ENCODE data around the gene PRMT6. TPM values are rescaled to one million over a fixed set of nuclear protein-coding genes. Genes with fewer than 3 reads are reported as not detected.

PRMT6 gene
- total and polyA plus RNA-seq, 2 of the 4 experiments (the other 2 are of a cell fraction) = 12.5 to 15.4 TPM

DNA sequence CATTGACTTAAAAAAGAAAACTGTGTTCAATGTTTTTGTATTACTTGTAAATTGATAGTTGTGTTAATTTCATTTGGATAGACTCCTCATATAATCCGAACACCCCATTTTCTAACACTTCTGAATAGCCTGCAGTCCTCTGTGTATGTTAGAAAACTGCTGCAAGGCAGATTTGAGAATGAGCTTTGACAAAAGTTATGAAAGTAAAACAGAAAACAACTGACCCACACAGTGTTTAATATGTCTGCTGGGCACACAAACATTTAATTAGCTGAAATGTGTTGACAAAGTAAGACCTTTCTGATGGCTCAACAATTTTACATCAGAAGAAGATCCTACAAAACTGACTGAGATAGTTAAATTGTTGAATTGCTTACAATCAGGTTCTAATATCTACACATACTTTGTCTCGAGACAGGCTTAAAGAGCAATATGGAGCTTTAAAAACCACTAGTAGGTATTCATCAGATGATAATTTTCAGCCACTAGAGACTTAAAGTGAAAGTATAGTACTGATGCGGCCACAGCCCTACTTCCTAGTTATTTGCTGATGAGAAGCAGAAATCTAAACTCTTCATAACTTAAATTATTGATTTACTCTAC, 40.0 kb upstream of the PRMT6 start:
- Histone ChIP-seq H4K20me1 (ENCODE audit: insufficient read depth, low read length) (no peaks in the 10 kb centered on the region), H3K4me1 (ENCODE audit: control insufficient read depth, insufficient read depth, low read length) (no peaks in the 10 kb centered on the region), H3K4ac (ENCODE audit: low read depth, low read length) (no peak overlapping the region), H3K9ac (ENCODE audit: low read depth, low read length) (no peak overlapping the region), H4K8ac (ENCODE audit: low read depth in 2 of 2, low read length in 2 of 2) (no peak overlapping the region), H2AFZ (replicated peaks; ENCODE audit: low read length, poor library complexity) (no peak overlapping the region), H3K27ac (ENCODE audit: insufficient read depth, low read length) (no peak overlapping the region), H2BK120ac (ENCODE audit: low read depth, low read length) (no peak overlapping the region), H3K14ac (replicated peaks; ENCODE audit: low read depth, low read length) (no peak overlapping the region), H3K9me1 (ENCODE audit: insufficient read depth, low read length) (no peaks in the 10 kb centered on the region), H2BK20ac (ENCODE audit: low read depth, low read length) (no peak overlapping the region), H2AK5ac (ENCODE audit: low read depth, low read length) (no peak overlapping the region), H2BK15ac (ENCODE audit: low read depth, low read length) (no peak overlapping the region), H3K79me1 (ENCODE audit: low read depth in 1 of 2, low read length in 2 of 2) (no peaks in the 10 kb centered on the region), H3K18ac (ENCODE audit: low read depth, low read length) (no peak overlapping the region), H3K4me2 (ENCODE audit: low read depth, low read length) (0 out of 2 replicates have a peak overlapping the region, but pooled peaks have one; percentile 40), H2BK5ac (ENCODE audit: low read depth, low read length, poor library complexity, severe bottlenecking) (no peak overlapping the region), H2AK9ac (replicated peaks; ENCODE audit: low read depth, low read length, poor library complexity) (no peak overlapping the region), H3K9me3 (ENCODE audit: control insufficient read depth, insufficient read depth, low read length) (no peaks in the 10 kb centered on the region), H4K5ac (ENCODE audit: low read depth, low read length) (no peak overlapping the region), H3K23ac (ENCODE audit: low read depth, low read length) (no peak overlapping the region), H3K56ac (ENCODE audit: extremely low read depth, insufficient read depth, low read length) (no peak overlapping the region), H3K27me3 (ENCODE audit: control insufficient read depth, insufficient read depth, low read length) (no peaks in the 10 kb centered on the region), H3K36me3 (ENCODE audit: control insufficient read depth, insufficient read depth, low read length) (no peaks in the 10 kb centered on the region), H4K91ac (ENCODE audit: insufficient read depth, low read depth, low read length) (no peak overlapping the region), H3K4me3 (ENCODE audit: insufficient read depth, low read depth, low read length) (no peak overlapping the region)
- no TSS peak for BruUV-seq (replicated peaks)
- ATAC-seq (ENCODE audit: low read depth) (peak; percentile 27; the same call in 1 of the 2 replicates), DNase-seq (no peak)
- no CpG with 5 or more reads among the region's 3 CpGs for WGBS, 2 experiments (ENCODE audit: extremely low coverage in 2 of 2, insufficient read length in 1 of 2)
- ChIA-PET POLR2A (ENCODE audit: unreplicated experiment) (no interaction called here), CTCF (no interaction called here)
- dilution Hi-C loops (cut with HindIII; ENCODE audit: low sequenced_read_pairs, unreplicated experiment) (no loop called here), intact Hi-C loops (cut with micrococcal nuclease) (no loop called here), in situ Hi-C loops (cut with MboI; ENCODE audit: low sequenced_read_pairs) (no loop called here)
- no peak for TF ChIP-seq NFE2L2 (IDR thresholded peaks at IDR 0.05; ENCODE audit: low read depth, low read length)
- TF ChIP-seq FOS (IDR thresholded peaks at IDR 0.05; ENCODE audit: low read depth, low read length) = no peak
- TF ChIP-seq POLR2A (IDR thresholded peaks at IDR 0.05; ENCODE audit: low read depth, low read length) = no peak
- no peak for TF ChIP-seq RCOR1 (IDR thresholded peaks at IDR 0.05; ENCODE audit: insufficient replicate concordance, low read length)
- no peak for TF ChIP-seq MAFK (IDR thresholded peaks at IDR 0.05; ENCODE audit: low read depth, low read length)
- TF ChIP-seq, protein P1, sequence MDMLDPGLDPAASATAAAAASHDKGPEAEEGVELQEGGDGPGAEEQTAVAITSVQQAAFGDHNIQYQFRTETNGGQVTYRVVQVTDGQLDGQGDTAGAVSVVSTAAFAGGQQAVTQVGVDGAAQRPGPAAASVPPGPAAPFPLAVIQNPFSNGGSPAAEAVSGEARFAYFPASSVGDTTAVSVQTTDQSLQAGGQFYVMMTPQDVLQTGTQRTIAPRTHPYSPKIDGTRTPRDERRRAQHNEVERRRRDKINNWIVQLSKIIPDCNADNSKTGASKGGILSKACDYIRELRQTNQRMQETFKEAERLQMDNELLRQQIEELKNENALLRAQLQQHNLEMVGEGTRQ (IDR thresholded peaks at IDR 0.05; ENCODE audit: low read depth, low read length) = no peak
- TF ChIP-seq CEBPB (IDR thresholded peaks at IDR 0.05; ENCODE audit: low read depth, low read length) = no peak
- TF ChIP-seq RAD21 (IDR thresholded peaks at IDR 0.05; ENCODE audit: low read length) = no peak
- no peak for TF ChIP-seq MAZ (IDR thresholded peaks at IDR 0.05; ENCODE audit: borderline replicate concordance, low read depth, low read length)
- TF ChIP-seq, protein P2, sequence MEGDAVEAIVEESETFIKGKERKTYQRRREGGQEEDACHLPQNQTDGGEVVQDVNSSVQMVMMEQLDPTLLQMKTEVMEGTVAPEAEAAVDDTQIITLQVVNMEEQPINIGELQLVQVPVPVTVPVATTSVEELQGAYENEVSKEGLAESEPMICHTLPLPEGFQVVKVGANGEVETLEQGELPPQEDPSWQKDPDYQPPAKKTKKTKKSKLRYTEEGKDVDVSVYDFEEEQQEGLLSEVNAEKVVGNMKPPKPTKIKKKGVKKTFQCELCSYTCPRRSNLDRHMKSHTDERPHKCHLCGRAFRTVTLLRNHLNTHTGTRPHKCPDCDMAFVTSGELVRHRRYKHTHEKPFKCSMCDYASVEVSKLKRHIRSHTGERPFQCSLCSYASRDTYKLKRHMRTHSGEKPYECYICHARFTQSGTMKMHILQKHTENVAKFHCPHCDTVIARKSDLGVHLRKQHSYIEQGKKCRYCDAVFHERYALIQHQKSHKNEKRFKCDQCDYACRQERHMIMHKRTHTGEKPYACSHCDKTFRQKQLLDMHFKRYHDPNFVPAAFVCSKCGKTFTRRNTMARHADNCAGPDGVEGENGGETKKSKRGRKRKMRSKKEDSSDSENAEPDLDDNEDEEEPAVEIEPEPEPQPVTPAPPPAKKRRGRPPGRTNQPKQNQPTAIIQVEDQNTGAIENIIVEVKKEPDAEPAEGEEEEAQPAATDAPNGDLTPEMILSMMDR (conservative IDR thresholded peaks at IDR 0.05; ENCODE audit: low read depth, low read length) = no peak
- no peak for TF ChIP-seq MXI1 (IDR thresholded peaks at IDR 0.05; ENCODE audit: borderline replicate concordance, low read depth, low read length)
- no peak for TF ChIP-seq RFX5 (IDR thresholded peaks at IDR 0.05; ENCODE audit: low read depth, low read length)
- TF ChIP-seq SMC3 (IDR thresholded peaks at IDR 0.05; ENCODE audit: low read depth, low read length) = no peak
- TF ChIP-seq, protein P3, sequence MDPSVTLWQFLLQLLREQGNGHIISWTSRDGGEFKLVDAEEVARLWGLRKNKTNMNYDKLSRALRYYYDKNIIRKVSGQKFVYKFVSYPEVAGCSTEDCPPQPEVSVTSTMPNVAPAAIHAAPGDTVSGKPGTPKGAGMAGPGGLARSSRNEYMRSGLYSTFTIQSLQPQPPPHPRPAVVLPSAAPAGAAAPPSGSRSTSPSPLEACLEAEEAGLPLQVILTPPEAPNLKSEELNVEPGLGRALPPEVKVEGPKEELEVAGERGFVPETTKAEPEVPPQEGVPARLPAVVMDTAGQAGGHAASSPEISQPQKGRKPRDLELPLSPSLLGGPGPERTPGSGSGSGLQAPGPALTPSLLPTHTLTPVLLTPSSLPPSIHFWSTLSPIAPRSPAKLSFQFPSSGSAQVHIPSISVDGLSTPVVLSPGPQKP (IDR thresholded peaks at IDR 0.05; ENCODE audit: borderline replicate concordance, low read depth, low read length) = no peak
- TF ChIP-seq BHLHE40 (IDR thresholded peaks at IDR 0.05; ENCODE audit: low read depth, low read length) = no peak
- TF ChIP-seq CHD1 (IDR thresholded peaks at IDR 0.05; ENCODE audit: low read depth, low read length) = no peak
